ENCODE measurements around the gene CSRP3. TPM values are rescaled to one million over a fixed set of nuclear protein-coding genes. Genes with fewer than 3 reads are reported as not detected.

The CSRP3 gene
- not detected in 2 replicates for total RNA-seq

GRCh38 chr11:19201737-19202605, at the start of gene CSRP3:
Gene CSRP3, minus strand, starts transcription at chr11:19201983. Its CDS starts 9,535 bp downstream, at chr11:19192448.

GRCh38 chr11:19240420-19241259, 38.9 kb upstream of the CSRP3 start, which contains the start of gene E2F8:
Gene E2F8, minus strand, starts transcription at chr11:19240945. Its CDS starts 824 bp downstream, at chr11:19240121.

Other genes with a start within 250 kb of the CSRP3 start
- not detected in 2 replicates for gene MRGPRX2, start 141.3 kb downstream of the CSRP3 start, total RNA-seq
- gene ZDHHC13, start 84.8 kb downstream of the CSRP3 start, total RNA-seq, result 9.6 and 19.0 TPM in 2 replicates
- 1.7 TPM in 1 of 2 replicates, not detected in the other for gene E2F8, start 39.0 kb upstream of the CSRP3 start, total RNA-seq